RWPE2 (cell line): ENCODE measurements around the gene CCT2.

ENCODE experiments used
- ATAC-seq: fragments of 200-7000 bp; cut with Tn5 transposase; 3 replicates; pipeline ENCODE4 v1.9.1; 2021; ENCODE audit warnings: low read depth
- DNase-seq: peaks from one replicate; pipeline ENCODE4 v3.0.0-alpha.2; 2020; ENCODE audit warnings: low spot score
- H3K27ac ChIP-seq: fragments of 450-650 bp; 2 replicates; pipeline ENCODE4 v1.5.1; 2017; ENCODE audit warnings: mild to moderate bottlenecking; ENCODE audit not compliant: poor library complexity, severe bottlenecking
- H3K27me3 ChIP-seq: fragments of 250-450 bp; sonication (Bioruptor Pico); 2 replicates; pipeline ENCODE4 v1.5.1; 2021; ENCODE audit warnings: mild to moderate bottlenecking, moderate library complexity; ENCODE audit not compliant: insufficient read depth, poor library complexity, severe bottlenecking
- H3K36me3 ChIP-seq: fragments of 250-450 bp; sonication (Bioruptor Pico); 2 replicates; pipeline ENCODE4 v1.5.1; 2020; ENCODE audit warnings: low read depth, mild to moderate bottlenecking, moderate library complexity
- H3K4me1 ChIP-seq: fragments of 250-450 bp; sonication (Bioruptor Pico); 2 replicates; pipeline ENCODE4 v1.5.1; 2021; ENCODE audit warnings: mild to moderate bottlenecking, moderate library complexity; ENCODE audit not compliant: insufficient read depth, poor library complexity, severe bottlenecking
- H3K4me3 ChIP-seq: fragments of 250-450 bp; sonication (Bioruptor Pico); 2 replicates; pipeline ENCODE4 v1.5.1; 2021; ENCODE audit warnings: mild to moderate bottlenecking, moderate library complexity; ENCODE audit not compliant: severe bottlenecking
- H3K9me3 ChIP-seq: fragments of 250-450 bp; sonication (Bioruptor Pico); 2 replicates; pipeline ENCODE4 v1.5.1; 2021; ENCODE audit warnings: mild to moderate bottlenecking, moderate library complexity; ENCODE audit not compliant: severe bottlenecking
- CTCF ChIP-seq: fragments of 450-650 bp; IDR thresholded peaks from one replicate; pipeline ENCODE4 v1.5.1; 2017; ENCODE audit warnings: mild to moderate bottlenecking, moderate library complexity; ENCODE audit not compliant: poor library complexity, severe bottlenecking

The CCT2 gene

GRCh38 chr12:69648476-69648875 lies 63.2 kb downstream of the CCT2 start:
- Histone ChIP-seq H3K9me3 (no peaks in the 10 kb centered on the region), H3K27ac (peak overlapping the region; percentile 13), H3K4me1 (peaks cover 6% of the 10 kb centered on the region), H3K4me3 (no peak overlapping the region), H3K27me3 (no peaks in the 10 kb centered on the region), H3K36me3 (no peaks in the 10 kb centered on the region)
- ATAC-seq = peak; percentile 96
- no peak for TF ChIP-seq CTCF
- DNase-seq = no peak

GRCh38 chr12:69649529-69649928 lies 64.3 kb downstream of the CCT2 start:
- ATAC-seq = no peak
- peak; percentile 26 for TF ChIP-seq CTCF

More at GRCh38 chr12:69649529-69649928, 64.3 kb downstream of the CCT2 start:
- no peak overlapping the region for H3K4me3 ChIP-seq
- peaks cover 6% of the 10 kb centered on the region for H3K4me1 ChIP-seq
- DNase-seq = no peak
- no peaks in the 10 kb centered on the region for H3K27me3 ChIP-seq
- no peaks in the 10 kb centered on the region for H3K9me3 ChIP-seq
- H3K27ac ChIP-seq = no peak overlapping the region
- H3K36me3 ChIP-seq = no peaks in the 10 kb centered on the region
